ENCODE results near the gene CACNA2D3.

The CACNA2D3 gene

GRCh38 chr3:54168451-54168850 lies 46.1 kb downstream of the CACNA2D3 start:
- DNase-seq (ENCODE audit: low spot score) (no peak), FAIRE-seq (no peak)

GRCh38 chr3:54169524-54169923 lies 47.2 kb downstream of the CACNA2D3 start:
- FAIRE-seq = no peak
- no peak for DNase-seq (ENCODE audit: low spot score)

GRCh38 chr3:54171509-54171908 lies 49.2 kb downstream of the CACNA2D3 start:
- FAIRE-seq = no peak
- no peak for DNase-seq (ENCODE audit: low spot score)

GRCh38 chr3:54171951-54172350 lies 49.6 kb downstream of the CACNA2D3 start:
- DNase-seq (ENCODE audit: low spot score) = no peak
- no peak for FAIRE-seq

GRCh38 chr3:54173371-54173770 lies 51.0 kb downstream of the CACNA2D3 start:
- DNase-seq (ENCODE audit: low spot score) (no peak), FAIRE-seq (no peak)

GRCh38 chr3:54176106-54176505 lies 53.8 kb downstream of the CACNA2D3 start:
- DNase-seq (ENCODE audit: low spot score) (no peak), FAIRE-seq (no peak)

- no peak for DNase-seq (ENCODE audit: low spot score)
Observed at GRCh38 chr3:54177816-54178215, 55.5 kb downstream of the CACNA2D3 start.

GRCh38 chr3:54178376-54178775 lies 56.0 kb downstream of the CACNA2D3 start:
- DNase-seq (ENCODE audit: low spot score) = no peak
- no peak for FAIRE-seq

More at GRCh38 chr3:54177816-54178215, 55.5 kb downstream of the CACNA2D3 start:
- FAIRE-seq = no peak

GRCh38 chr3:54180921-54181320 lies 58.6 kb downstream of the CACNA2D3 start:
- FAIRE-seq = no peak
- no peak for DNase-seq (ENCODE audit: low spot score)

GRCh38 chr3:54182242-54182641 lies 59.9 kb downstream of the CACNA2D3 start:
- FAIRE-seq (no peak), DNase-seq (ENCODE audit: low spot score) (no peak)

- no peak for FAIRE-seq
Observed at GRCh38 chr3:54185740-54186139, 63.4 kb downstream of the CACNA2D3 start.

GRCh38 chr3:54188176-54188791 lies 65.9 kb downstream of the CACNA2D3 start:
- peak; percentile 70 for FAIRE-seq
- DNase-seq (ENCODE audit: low spot score) = peak; percentile 71

More at GRCh38 chr3:54185740-54186139, 63.4 kb downstream of the CACNA2D3 start:
- no peak for DNase-seq (ENCODE audit: low spot score)

- DNase-seq (ENCODE audit: low spot score) (no peak), FAIRE-seq (no peak)
Observed at GRCh38 chr3:54191220-54191619, 68.9 kb downstream of the CACNA2D3 start.

GRCh38 chr3:54192026-54192425 lies 69.7 kb downstream of the CACNA2D3 start:
- no peak for DNase-seq (ENCODE audit: low spot score)
- FAIRE-seq = no peak

- DNase-seq (ENCODE audit: low spot score) (no peak), FAIRE-seq (no peak)
Observed at GRCh38 chr3:54193093-54193492, 70.7 kb downstream of the CACNA2D3 start.

GRCh38 chr3:54196360-54196991 lies 74.1 kb downstream of the CACNA2D3 start:
- DNase-seq (ENCODE audit: low spot score) = no peak
- no peak for FAIRE-seq

- DNase-seq (ENCODE audit: low spot score) (no peak), FAIRE-seq (no peak)
Observed at GRCh38 chr3:54197509-54197908, 75.2 kb downstream of the CACNA2D3 start.

GRCh38 chr3:54198556-54198955 lies 76.2 kb downstream of the CACNA2D3 start:
- DNase-seq (ENCODE audit: low spot score) = no peak
- no peak for FAIRE-seq

GRCh38 chr3:54202054-54202453 lies 79.7 kb downstream of the CACNA2D3 start:
- no peak for FAIRE-seq
- no peak for DNase-seq (ENCODE audit: low spot score)

GRCh38 chr3:54202651-54203248 lies 80.4 kb downstream of the CACNA2D3 start:
- no peak for FAIRE-seq
- no peak for DNase-seq (ENCODE audit: low spot score)

- DNase-seq (ENCODE audit: low spot score) (no peak), FAIRE-seq (no peak)
Observed at GRCh38 chr3:54206874-54207273, 84.5 kb downstream of the CACNA2D3 start.

GRCh38 chr3:54211097-54211496 lies 88.7 kb downstream of the CACNA2D3 start:
- FAIRE-seq (no peak), DNase-seq (ENCODE audit: low spot score) (no peak)

GRCh38 chr3:54212723-54213122 lies 90.4 kb downstream of the CACNA2D3 start:
- no peak for FAIRE-seq
- DNase-seq (ENCODE audit: low spot score) = no peak
